ENCODE measurements around the gene PPCS. TPM values are rescaled to one million over a fixed set of nuclear protein-coding genes. Genes with fewer than 3 reads are reported as not detected.

The PPCS gene
- total and polyA plus RNA-seq, 2 of the 4 experiments (the other 2 are of a cell fraction) = 8.2 to 18.9 TPM

DNA sequence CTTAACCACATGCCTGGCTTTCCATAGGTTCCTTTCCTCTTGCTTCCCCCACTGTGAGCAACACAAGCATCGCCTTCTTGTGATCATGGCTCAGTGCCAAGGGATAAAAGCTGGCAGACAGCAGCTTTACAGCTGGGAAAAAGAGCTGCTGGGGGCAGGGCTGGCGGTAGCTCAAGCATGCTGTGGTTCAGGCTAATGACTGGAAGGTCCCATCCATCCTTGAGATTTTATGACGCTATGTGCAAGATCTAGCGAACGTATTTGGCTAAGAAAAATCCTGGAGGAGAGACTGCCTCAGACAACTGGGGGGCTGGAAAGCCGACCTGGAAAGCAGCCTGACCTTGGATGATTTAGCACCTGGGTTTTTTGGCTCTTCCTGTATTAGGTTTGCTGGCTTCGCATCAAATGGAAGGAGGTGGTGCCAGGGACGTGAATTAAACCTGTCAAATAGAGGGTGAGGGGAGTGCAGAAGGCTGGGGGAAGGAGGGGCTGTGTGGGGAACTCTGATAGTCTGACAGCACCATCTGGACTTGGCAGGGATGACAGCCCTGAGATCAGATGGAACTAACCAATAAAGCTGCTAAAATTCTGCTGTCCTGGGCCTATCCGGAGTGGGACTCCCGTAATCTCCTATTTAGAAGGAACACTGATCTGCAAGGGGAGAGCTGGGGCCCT is 35.3 kb upstream of the PPCS start:
- H3K9ac ChIP-seq (ENCODE audit: low read depth, low read length) = no peak overlapping the region
- H2BK15ac ChIP-seq (ENCODE audit: low read depth, low read length) = no peak overlapping the region
- peaks cover 3% of the 10 kb centered on the region; the same call in 1 of the 2 replicates for H3K4me1 ChIP-seq (ENCODE audit: control insufficient read depth, insufficient read depth, low read length)
- peak; percentile 79 for DNase-seq
- no peaks in the 10 kb centered on the region for H3K79me1 ChIP-seq (ENCODE audit: low read depth in 1 of 2, low read length in 2 of 2)
- H3K23ac ChIP-seq (ENCODE audit: low read depth, low read length) = no peak overlapping the region
- no peaks in the 10 kb centered on the region for H3K36me3 ChIP-seq (ENCODE audit: control insufficient read depth, insufficient read depth, low read length)
- H3K9me1 ChIP-seq (ENCODE audit: insufficient read depth, low read length) = no peaks in the 10 kb centered on the region
- H3K4me3 ChIP-seq (ENCODE audit: insufficient read depth, low read depth, low read length) = no peak overlapping the region
- H2AK5ac ChIP-seq (ENCODE audit: low read depth, low read length) = no peak overlapping the region
- no peaks in the 10 kb centered on the region for H4K20me1 ChIP-seq (ENCODE audit: insufficient read depth, low read length)
- no peak overlapping the region for H2BK5ac ChIP-seq (ENCODE audit: low read depth, low read length, poor library complexity, severe bottlenecking)
- ChIA-PET CTCF (no interaction called here), POLR2A (ENCODE audit: unreplicated experiment) (no interaction called here)
- in situ Hi-C loops (cut with MboI; ENCODE audit: low sequenced_read_pairs) = no loop called here
- H3K18ac ChIP-seq (ENCODE audit: low read depth, low read length) = no peak overlapping the region
- no peak overlapping the region for H4K91ac ChIP-seq (ENCODE audit: insufficient read depth, low read depth, low read length)
- no peak overlapping the region for H4K8ac ChIP-seq (ENCODE audit: low read depth in 2 of 2, low read length in 2 of 2)
- H3K9me3 ChIP-seq (ENCODE audit: control insufficient read depth, insufficient read depth, low read length) = no peaks in the 10 kb centered on the region
- H3K4me2 ChIP-seq (ENCODE audit: low read depth, low read length) = peak overlapping the region; percentile 6; the same call in 1 of the 2 replicates
- WGBS, 2 experiments (ENCODE audit: extremely low coverage in 2 of 2, insufficient read length in 1 of 2) = 0% methylated on average over 2 of the region's 10 CpGs; no CpG with 5 or more reads in 1 of the 2 experiments
- intact Hi-C loops (cut with micrococcal nuclease) = no loop called here
- dilution Hi-C loops (cut with HindIII; ENCODE audit: low sequenced_read_pairs, unreplicated experiment) = no loop called here
- TF ChIP-seq, protein P1, sequence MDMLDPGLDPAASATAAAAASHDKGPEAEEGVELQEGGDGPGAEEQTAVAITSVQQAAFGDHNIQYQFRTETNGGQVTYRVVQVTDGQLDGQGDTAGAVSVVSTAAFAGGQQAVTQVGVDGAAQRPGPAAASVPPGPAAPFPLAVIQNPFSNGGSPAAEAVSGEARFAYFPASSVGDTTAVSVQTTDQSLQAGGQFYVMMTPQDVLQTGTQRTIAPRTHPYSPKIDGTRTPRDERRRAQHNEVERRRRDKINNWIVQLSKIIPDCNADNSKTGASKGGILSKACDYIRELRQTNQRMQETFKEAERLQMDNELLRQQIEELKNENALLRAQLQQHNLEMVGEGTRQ (IDR thresholded peaks at IDR 0.05; ENCODE audit: low read depth, low read length) = no peak
- no peak for TF ChIP-seq MXI1 (IDR thresholded peaks at IDR 0.05; ENCODE audit: borderline replicate concordance, low read depth, low read length)
- TF ChIP-seq RAD21 (IDR thresholded peaks at IDR 0.05; ENCODE audit: low read length) = no peak
- no peak for TF ChIP-seq SMC3 (IDR thresholded peaks at IDR 0.05; ENCODE audit: low read depth, low read length)
- no peak for TF ChIP-seq POLR2A (IDR thresholded peaks at IDR 0.05; ENCODE audit: low read depth, low read length)
- TF ChIP-seq, protein P2, sequence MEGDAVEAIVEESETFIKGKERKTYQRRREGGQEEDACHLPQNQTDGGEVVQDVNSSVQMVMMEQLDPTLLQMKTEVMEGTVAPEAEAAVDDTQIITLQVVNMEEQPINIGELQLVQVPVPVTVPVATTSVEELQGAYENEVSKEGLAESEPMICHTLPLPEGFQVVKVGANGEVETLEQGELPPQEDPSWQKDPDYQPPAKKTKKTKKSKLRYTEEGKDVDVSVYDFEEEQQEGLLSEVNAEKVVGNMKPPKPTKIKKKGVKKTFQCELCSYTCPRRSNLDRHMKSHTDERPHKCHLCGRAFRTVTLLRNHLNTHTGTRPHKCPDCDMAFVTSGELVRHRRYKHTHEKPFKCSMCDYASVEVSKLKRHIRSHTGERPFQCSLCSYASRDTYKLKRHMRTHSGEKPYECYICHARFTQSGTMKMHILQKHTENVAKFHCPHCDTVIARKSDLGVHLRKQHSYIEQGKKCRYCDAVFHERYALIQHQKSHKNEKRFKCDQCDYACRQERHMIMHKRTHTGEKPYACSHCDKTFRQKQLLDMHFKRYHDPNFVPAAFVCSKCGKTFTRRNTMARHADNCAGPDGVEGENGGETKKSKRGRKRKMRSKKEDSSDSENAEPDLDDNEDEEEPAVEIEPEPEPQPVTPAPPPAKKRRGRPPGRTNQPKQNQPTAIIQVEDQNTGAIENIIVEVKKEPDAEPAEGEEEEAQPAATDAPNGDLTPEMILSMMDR (conservative IDR thresholded peaks at IDR 0.05; ENCODE audit: low read depth, low read length) = no peak
- no peak for TF ChIP-seq CHD1 (IDR thresholded peaks at IDR 0.05; ENCODE audit: low read depth, low read length)
- TF ChIP-seq CEBPB (IDR thresholded peaks at IDR 0.05; ENCODE audit: low read depth, low read length) = no peak
- H2BK120ac ChIP-seq (ENCODE audit: low read depth, low read length) = no peak overlapping the region
- no TSS peak for BruUV-seq (replicated peaks)
- no peak overlapping the region for H2AK9ac ChIP-seq (replicated peaks; ENCODE audit: low read depth, low read length, poor library complexity)
- H3K4ac ChIP-seq (ENCODE audit: low read depth, low read length) = no peak overlapping the region
- no peak overlapping the region for H3K56ac ChIP-seq (ENCODE audit: extremely low read depth, insufficient read depth, low read length)
- peaks cover 41% of the 10 kb centered on the region for H3K27me3 ChIP-seq (ENCODE audit: control insufficient read depth, insufficient read depth, low read length)
- H2AFZ ChIP-seq (replicated peaks; ENCODE audit: low read length, poor library complexity) = no peak overlapping the region
- peak; percentile 21; the same call in 1 of the 2 replicates for ATAC-seq (ENCODE audit: low read depth)
- H4K5ac ChIP-seq (ENCODE audit: low read depth, low read length) = no peak overlapping the region
- H2BK20ac ChIP-seq (ENCODE audit: low read depth, low read length) = no peak overlapping the region
- no peak overlapping the region for H3K27ac ChIP-seq (ENCODE audit: insufficient read depth, low read length)
- H3K14ac ChIP-seq (replicated peaks; ENCODE audit: low read depth, low read length) = no peak overlapping the region

Data from IMR-90 (cell line).